Right lobe of liver (tissue), 6 donors: ENCODE data around the gene EFR3B. TPM values are rescaled to one million over a fixed set of nuclear protein-coding genes. Genes with fewer than 3 reads are reported as not detected.

Experiments
- ATAC-seq, 4 donors: fragments of 200-7000 bp; cut with Tn5 transposase; one replicate each; pipeline ENCODE4 v1.9.1; 2020; ENCODE audit warnings: mild to moderate bottlenecking in 4 of 4, moderate library complexity in 4 of 4
- DNase-seq, 3 donors: peaks; one replicate each; pipeline ENCODE4 v3.0.0-alpha.2; 2020
- H3K27ac ChIP-seq, 3 donors: fragments of 200-600 bp; one replicate each; pipeline ENCODE4 v1.8.0; 2022
- H3K27me3 ChIP-seq, 2 donors: fragments of 200-600 bp; one replicate each; pipeline ENCODE4 v1.8.0; 2022
- H3K36me3 ChIP-seq, 4 donors: fragments of 200-600 bp; sonication (generic) in 1 of 4; one replicate each; pipeline versions ENCODE4 v1.5.1 to v1.8.0; 2017 to 2022; ENCODE audit warnings: control low read depth in 1 of 4
- H3K4me1 ChIP-seq, 4 donors: fragments of 200-600 bp; sonication (generic) in 1 of 4; one replicate each; pipeline versions ENCODE4 v1.5.1 to v1.8.0; 2017 to 2022; ENCODE audit warnings: control low read depth in 1 of 4
- H3K4me3 ChIP-seq, 3 donors: fragments of 200-600 bp; one replicate each; pipeline ENCODE4 v1.8.0; 2022
- H3K9me3 ChIP-seq, 4 donors: fragments of 200-600 bp; sonication (generic) in 1 of 4; one replicate each; pipeline versions ENCODE4 v1.5.1 to v1.8.0; 2017 to 2022; ENCODE audit warnings: control low read depth in 1 of 4
- POLR2A ChIP-seq: fragments of 450-650 bp; IDR thresholded peaks from one replicate; pipeline ENCODE4 v1.6.1; 2017; ENCODE audit warnings: antibody characterized with exemption, mild to moderate bottlenecking
- WGBS: methylation state at CpG from one replicate; pipeline ENCODE4 v1.1.6; 2018; ENCODE audit warnings: low coverage, low lambda C conversion rate; ENCODE audit not compliant: insufficient coverage; ENCODE audit errors: missing lambda C conversion rate; 5-methylcytosine and 5-hydroxymethylcytosine counted together
- intact Hi-C, 2 donors: fragments of 100-400 bp; cut with DNase I; formaldehyde crosslinking; loops; one replicate each; pipeline versions ENCODE4 v1.11.2 to v1.14.1; 2022
- total RNA-seq, 6 experiments: library from RNA; depleted of rRNA in 2 of 6; stranded (reverse); fragments of >200 nt in 2 of 6; fragmentation: NEBNext Ultra II Directional in 3 of 6; extraction: Animal tissue kit (Norgen Biotek cat#: 25700) in 3 of 6; gene quantifications; one replicate each; pipeline versions ENCODE4 v1.1.0 to v1.2.4, GENCODE V29; 2016 to 2023
- TF ChIP-seq, protein P1 (sequence below), 4 donors: fragments of 200-600 bp in 3 of 4; fragments of 450-650 bp in 1 of 4; IDR thresholded peaks; one replicate each; pipeline versions ENCODE4 v1.5.1 to v1.8.0; 2016 to 2022; ENCODE audit warnings: antibody characterized with exemption in 4 of 4, mild to moderate bottlenecking in 2 of 4
- donor health status: DM: no; HTN: yes; CAD: no.
- donor health status: DM: no; HTN: no; CAD: no.
- donor health status: DM: no; HTN: no; CAD: no.
- donor health status: DM: no; HTN: yes; CAD: no.
- donor health status: DM: no; HTN: yes; CAD: no.

Gene EFR3B
- total RNA-seq, 6 experiments from 2014 or later = 0.12 to 0.33 (median 0.16) TPM; not detected in 1

DNA sequence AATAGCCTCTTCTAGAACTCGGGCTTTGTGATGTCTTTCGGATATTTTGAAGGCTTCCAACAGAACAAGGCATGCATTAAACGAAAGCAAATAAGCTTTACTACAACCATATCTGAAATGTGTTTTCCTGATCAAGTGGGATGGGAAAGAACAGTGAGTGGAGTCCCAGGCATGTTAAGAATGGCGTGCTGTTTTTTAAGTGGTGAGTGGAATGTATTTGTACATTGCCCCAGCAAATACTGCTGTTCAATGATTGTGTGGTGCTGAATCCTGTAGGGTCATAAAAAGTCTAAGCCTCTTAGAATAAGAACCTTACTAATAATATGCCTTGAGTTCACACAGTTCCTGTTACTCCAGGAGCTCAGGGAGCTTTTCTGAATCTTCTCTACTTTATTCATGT lies 74.0 kb downstream of the EFR3B start:
- H3K4me1 ChIP-seq = no peaks in the 10 kb centered on the region
- intact Hi-C loops = no loop called here
- ATAC-seq (no peak), DNase-seq (no peak)
- TF ChIP-seq, protein P1, sequence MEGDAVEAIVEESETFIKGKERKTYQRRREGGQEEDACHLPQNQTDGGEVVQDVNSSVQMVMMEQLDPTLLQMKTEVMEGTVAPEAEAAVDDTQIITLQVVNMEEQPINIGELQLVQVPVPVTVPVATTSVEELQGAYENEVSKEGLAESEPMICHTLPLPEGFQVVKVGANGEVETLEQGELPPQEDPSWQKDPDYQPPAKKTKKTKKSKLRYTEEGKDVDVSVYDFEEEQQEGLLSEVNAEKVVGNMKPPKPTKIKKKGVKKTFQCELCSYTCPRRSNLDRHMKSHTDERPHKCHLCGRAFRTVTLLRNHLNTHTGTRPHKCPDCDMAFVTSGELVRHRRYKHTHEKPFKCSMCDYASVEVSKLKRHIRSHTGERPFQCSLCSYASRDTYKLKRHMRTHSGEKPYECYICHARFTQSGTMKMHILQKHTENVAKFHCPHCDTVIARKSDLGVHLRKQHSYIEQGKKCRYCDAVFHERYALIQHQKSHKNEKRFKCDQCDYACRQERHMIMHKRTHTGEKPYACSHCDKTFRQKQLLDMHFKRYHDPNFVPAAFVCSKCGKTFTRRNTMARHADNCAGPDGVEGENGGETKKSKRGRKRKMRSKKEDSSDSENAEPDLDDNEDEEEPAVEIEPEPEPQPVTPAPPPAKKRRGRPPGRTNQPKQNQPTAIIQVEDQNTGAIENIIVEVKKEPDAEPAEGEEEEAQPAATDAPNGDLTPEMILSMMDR (IDR thresholded peaks at IDR 0.05) = no peak
- TF ChIP-seq POLR2A = no peak
- H3K9me3 ChIP-seq = no peaks in the 10 kb centered on the region
- no peak overlapping the region for H3K27ac ChIP-seq
- H3K27me3 ChIP-seq = no peaks in the 10 kb centered on the region
- 80% methylated on average over 4 of the region's 4 CpGs for WGBS
- no peak overlapping the region for H3K4me3 ChIP-seq
- no peaks in the 10 kb centered on the region for H3K36me3 ChIP-seq

DNA sequence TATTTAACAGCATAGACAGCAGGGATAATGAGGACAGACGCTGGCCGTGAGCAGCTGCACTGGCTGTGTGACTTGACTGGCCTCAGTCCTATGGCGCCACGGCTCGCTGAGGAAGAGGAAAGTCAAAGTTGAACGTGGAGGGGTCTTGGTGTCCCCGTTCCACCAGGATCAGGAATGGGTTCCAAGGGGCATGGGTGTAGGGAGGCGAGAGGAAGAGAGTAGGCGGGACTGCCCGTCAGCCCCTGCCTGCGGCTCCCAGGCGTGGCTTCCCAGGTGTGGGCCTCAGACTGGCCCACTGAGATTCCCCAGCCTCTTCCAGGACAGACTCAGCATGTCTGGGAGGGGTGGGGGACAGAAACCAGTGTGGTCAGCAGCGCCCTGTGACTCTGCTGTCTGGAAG lies 75.1 kb downstream of the EFR3B start:
- H3K4me1 ChIP-seq = no peaks in the 10 kb centered on the region
- no peak overlapping the region for H3K4me3 ChIP-seq
- intact Hi-C loops = no loop called here
- WGBS = 60% methylated on average over 1 of the region's 13 CpGs
- DNase-seq (no peak), ATAC-seq (no peak)
- no peaks in the 10 kb centered on the region for H3K9me3 ChIP-seq
- no peak overlapping the region for H3K27ac ChIP-seq
- no peaks in the 10 kb centered on the region for H3K36me3 ChIP-seq
- H3K27me3 ChIP-seq = no peaks in the 10 kb centered on the region
- TF ChIP-seq, protein P1 (IDR thresholded peaks at IDR 0.05) = no peak
- TF ChIP-seq POLR2A = no peak

DNA sequence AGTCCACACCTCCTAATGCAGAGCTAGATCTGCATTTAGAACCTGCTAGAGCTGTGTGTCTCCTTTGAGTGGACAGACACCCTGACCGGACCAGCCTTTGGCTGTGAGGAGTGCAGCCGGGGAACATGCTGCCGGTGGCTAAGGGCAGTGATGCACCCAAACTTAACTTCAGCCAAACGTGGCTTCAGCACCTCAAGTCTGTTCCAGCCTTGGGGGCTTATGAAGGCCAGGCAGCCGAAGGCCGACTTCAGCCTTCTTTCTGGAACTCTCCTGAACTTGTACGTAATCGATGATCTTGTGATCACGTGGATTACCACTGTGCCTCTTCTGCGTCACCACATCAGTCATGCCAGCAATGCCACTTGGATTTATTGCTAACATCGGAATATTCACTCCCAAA lies 77.4 kb downstream of the EFR3B start:
- Histone ChIP-seq H3K27ac (no peak overlapping the region), H3K4me3 (no peak overlapping the region), H3K36me3 (no peaks in the 10 kb centered on the region), H3K9me3 (no peaks in the 10 kb centered on the region), H3K4me1 (no peaks in the 10 kb centered on the region), H3K27me3 (no peaks in the 10 kb centered on the region)
- ATAC-seq (no peak), DNase-seq (no peak)
- intact Hi-C loops = no loop called here
- 73% methylated on average over 8 of the region's 11 CpGs for WGBS
- TF ChIP-seq, protein P1 (IDR thresholded peaks at IDR 0.05) = no peak
- TF ChIP-seq POLR2A = no peak

DNA sequence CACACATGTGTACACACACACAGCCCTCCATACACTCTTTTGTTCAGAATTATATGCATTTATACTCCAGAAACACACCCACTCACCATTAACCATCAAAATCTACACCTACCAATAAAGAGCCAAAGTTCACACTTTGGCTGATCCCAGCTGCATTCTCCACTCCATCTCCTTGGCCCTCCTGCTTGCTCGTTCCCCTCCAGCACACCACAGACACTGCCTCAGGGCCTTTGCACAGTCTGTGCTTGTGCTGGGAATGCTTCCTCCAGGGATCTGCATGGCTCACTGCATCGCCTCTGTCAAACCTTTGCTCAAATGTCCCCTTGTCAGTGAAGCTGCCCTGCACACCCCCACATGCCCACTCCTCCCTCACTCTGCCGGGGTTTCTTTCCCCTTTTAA lies 80.5 kb downstream of the EFR3B start:
- DNase-seq (no peak), ATAC-seq (no peak)
- intact Hi-C loops = loop anchor here in 1 of 2 donors (10.0 kb wide), 1 partner anchor 138 kb away; no protein-coding TSS in a partner anchor
- Histone ChIP-seq H3K27me3 (no peaks in the 10 kb centered on the region), H3K36me3 (no peaks in the 10 kb centered on the region), H3K9me3 (no peaks in the 10 kb centered on the region), H3K27ac (no peak overlapping the region), H3K4me1 (no peaks in the 10 kb centered on the region), H3K4me3 (no peak overlapping the region)
- 91% methylated on average over 3 of the region's 3 CpGs for WGBS
- no peak for TF ChIP-seq POLR2A
- TF ChIP-seq, protein P1 (IDR thresholded peaks at IDR 0.05) = no peak

DNA sequence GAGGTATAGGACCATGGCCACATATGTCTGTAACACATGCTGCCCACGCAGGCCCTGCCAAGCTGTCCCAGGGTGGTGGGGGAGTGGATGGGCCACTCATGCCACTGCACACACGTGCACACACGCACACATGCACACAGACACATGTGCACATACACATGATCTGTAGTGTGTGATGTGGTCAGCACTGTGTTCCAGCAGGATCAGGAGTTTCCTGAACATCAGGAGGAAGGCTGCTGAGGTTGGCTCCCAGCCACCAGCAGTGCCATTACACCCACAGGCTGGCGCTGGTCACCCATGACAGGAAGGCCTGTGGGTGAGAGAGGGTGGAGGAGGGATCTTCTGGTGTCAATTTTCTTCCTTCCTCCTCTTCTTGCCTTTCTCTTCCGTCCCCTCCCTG lies 81.8 kb downstream of the EFR3B start:
- H3K27me3 ChIP-seq = no peaks in the 10 kb centered on the region
- ATAC-seq (peak in 1 of 4 donors; percentile 20), DNase-seq (no peak)
- TF ChIP-seq, protein P1 (IDR thresholded peaks at IDR 0.05) = no peak
- no peak for TF ChIP-seq POLR2A
- no peaks in the 10 kb centered on the region for H3K36me3 ChIP-seq
- no peaks in the 10 kb centered on the region for H3K9me3 ChIP-seq
- H3K27ac ChIP-seq = no peak overlapping the region
- intact Hi-C loops = loop anchor here in 1 of 2 donors (10.0 kb wide), 1 partner anchor 139 kb away; no protein-coding TSS in a partner anchor
- WGBS = 40% methylated on average over 2 of the region's 5 CpGs
- no peaks in the 10 kb centered on the region for H3K4me1 ChIP-seq
- no peak overlapping the region for H3K4me3 ChIP-seq
